HG03571 (cell line): ENCODE results near the gene RFX2.
A peak's percentile ranks its signal among the peaks of the same experiment; 100 is the strongest.
"Not testable (repeated sequence)": the region's sequence is repeated elsewhere in the genome, so short reads cannot be mapped to it uniquely, and the experiment has no call there.

Experiments used
- ATAC-seq: cut with Tn5 transposase; IDR thresholded peaks from one replicate; pipeline ENCODE4 v1.9.1; 2021; ENCODE audit not compliant: unreplicated experiment

Gene RFX2

DNA sequence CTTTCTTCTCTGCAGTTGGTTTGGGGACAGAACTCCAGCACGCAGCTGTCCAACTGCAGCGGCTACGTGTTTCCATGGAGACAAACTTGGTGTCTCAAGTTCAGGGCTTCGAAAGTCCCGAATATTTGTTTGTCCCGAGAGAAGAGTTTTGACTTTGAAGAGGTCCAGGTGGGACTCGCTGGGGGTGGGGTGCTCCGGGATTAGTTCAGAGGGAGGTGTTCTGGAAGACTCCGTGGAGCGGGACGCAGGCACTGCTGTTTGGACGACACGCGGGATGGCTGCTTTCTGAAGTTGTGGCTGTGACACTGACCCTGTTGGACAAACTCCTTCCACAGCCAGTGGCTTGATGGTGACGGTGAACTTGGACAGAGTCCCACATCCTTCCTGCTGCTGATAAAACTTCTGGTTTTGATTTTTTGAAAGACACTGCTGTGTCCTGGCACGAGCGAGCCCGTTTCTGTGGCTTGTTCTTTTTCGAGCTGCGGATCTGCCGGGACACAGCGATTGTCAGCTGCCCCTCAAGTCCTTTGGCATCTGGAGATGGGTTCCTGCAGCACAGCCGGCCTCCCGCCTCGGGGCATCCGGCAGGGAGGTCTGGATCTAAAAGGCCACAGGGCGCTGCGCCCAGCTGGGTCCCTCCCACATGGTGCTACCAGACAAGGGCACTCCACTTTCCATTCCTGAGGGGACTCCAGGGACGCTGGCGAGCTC, 116.5 kb downstream of the RFX2 start:
- ATAC-seq, result no peak

DNA sequence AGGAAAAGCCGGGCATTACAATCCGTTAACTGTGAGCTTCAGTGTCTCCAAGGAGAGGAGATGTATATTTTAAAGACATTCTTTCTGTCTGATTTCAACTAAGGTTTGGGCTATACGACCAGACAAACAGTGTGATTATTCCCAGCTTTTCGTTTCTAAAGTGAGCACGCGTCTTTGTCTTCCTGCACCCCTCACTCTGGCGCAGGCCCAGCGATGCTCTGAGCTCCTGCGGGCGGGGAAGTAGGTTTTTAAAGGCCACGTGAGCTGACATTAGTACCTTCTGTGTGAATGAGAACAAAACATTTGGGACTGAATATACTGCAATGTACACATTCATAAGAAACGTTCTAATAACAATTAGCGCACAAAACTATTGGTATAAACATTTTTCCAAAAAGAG, 117.1 kb downstream of the RFX2 start:
- ATAC-seq, result no peak

GRCh38 chr19:5992756-5993155, 117.5 kb downstream of the RFX2 start:
- ATAC-seq, result no peak

DNA sequence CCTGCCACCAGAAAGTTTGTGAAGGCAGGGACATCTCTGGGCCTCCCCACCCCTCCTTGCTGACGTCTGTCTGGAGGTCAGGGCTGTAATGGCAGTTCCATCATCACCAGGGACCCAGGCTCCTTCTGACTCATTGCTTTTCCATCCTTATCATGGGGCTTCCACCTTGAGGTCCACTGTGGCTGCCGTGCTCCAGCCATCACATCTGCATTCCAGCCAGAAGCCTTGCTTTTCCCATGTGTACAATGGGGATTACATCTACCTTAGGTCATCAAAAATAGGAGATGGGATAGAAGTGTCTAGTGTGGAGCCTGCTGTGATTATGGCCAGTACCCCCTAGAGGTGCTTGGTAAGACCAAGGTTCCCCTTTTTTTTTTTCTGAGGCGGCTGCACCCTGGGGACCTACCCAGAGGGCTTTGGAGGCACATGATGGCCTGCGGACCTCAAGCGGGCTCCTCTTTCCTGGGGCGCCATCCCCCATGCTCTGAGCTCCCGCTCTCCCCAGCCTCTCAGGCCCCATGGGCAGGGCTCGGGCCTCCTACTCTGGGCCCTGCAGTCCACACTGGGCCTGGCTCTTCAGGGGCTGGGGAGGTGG, 119.0 kb downstream of the RFX2 start:
- ATAC-seq, result no peak

DNA sequence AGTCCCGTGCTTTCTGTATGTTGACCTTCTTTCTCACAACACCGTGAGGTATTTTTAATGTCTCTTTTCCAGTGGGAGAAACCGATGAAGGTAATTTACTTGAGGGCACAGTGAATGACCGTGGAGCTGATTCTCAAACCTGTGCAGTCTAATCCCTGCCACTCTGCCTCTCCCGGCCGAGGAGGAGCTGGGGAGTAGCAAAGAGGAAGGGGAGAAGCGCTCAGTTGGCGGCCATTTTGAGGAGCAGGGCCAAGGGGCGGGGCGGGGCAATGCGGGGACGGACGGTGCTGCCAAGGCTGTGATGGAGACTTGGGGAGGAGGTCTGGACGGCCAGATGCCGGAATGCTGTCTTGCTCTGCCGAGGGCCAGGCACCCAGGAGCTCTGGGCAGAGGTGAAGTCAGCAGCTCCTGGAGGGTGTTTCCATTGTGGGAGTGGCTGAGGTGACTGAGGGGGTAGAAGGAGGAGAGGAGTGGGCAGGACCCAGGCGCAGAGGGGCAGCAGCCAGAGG, 120.0 kb downstream of the RFX2 start:
- no peak for ATAC-seq

GRCh38 chr19:5989388-5990074, 120.8 kb downstream of the RFX2 start:
- ATAC-seq, result no peak

GRCh38 chr19:5988517-5989387, 121.5 kb downstream of the RFX2 start:
- no peak for ATAC-seq

GRCh38 chr19:5987077-5987818, 123.1 kb downstream of the RFX2 start:
- ATAC-seq, result no peak

GRCh38 chr19:5985837-5986236, 124.5 kb downstream of the RFX2 start:
- ATAC-seq, result not testable (repeated sequence)

- ATAC-seq, result no peak
Measured at GRCh38 chr19:5985098-5985783, 125.1 kb downstream of the RFX2 start.

DNA sequence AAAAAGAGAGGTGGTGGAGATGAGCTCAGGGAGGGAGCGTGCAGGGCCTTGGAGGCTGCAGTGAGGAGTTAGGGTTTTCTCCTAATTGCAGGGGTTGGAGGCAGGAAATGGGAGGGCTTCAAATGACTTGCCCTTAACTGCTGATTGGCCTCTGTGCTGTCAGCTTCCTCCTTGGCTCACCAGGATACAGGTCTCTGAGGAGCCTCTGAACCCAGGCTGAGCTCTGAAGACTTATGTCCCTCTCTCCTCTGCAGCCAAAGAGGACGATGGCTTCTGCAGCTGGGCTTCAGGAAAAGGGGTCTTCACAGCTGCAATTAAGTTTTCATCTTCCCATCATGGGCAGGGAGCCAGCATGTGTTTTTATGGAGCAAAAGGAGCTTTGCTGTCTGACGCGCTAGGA, 125.7 kb downstream of the RFX2 start:
- no peak for ATAC-seq

DNA sequence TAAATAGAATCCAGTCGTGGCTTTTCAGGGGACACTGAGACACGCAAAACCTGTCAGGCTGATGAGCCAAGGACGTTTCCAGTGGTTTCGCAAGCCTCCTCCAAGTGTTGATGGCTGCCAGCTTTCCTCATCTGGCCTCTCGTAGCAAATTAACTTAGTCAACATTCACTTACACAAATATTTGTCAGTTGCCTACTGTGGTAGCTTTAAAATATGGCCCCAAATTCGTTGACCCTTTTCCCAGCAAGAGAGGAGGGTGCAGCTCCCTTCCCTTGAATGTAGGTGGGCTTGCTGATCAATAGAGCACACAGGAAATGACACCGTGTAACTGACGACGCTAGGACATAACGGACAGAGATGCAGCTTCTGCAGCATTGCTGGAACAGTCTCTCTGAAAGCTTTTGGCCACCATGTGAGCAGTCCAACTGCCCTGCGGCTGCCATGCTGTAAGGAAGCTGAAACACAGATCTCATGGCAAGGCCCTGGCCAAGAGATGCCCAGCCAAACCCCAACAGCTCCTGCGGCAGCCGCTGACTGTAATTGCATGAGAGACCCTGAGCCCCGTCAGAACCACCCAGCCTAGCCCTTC, 126.8 kb downstream of the RFX2 start:
- no peak for ATAC-seq

- no peak for ATAC-seq
Measured at GRCh38 chr19:5978606-5979552, 131.4 kb downstream of the RFX2 start.

GRCh38 chr19:5977785-5978605, 132.3 kb downstream of the RFX2 start, which contains the start of gene RANBP3:
Gene RANBP3, minus strand, starts transcription at chr19:5978140. Its CDS starts 58 bp downstream, at chr19:5978082.
- peak; percentile 77 for ATAC-seq

GRCh38 chr19:5977222-5977784, 133.0 kb downstream of the RFX2 start:
- ATAC-seq, result peak; percentile 24

GRCh38 chr19:5976768-5977167, 133.5 kb downstream of the RFX2 start:
- ATAC-seq, result no peak

DNA sequence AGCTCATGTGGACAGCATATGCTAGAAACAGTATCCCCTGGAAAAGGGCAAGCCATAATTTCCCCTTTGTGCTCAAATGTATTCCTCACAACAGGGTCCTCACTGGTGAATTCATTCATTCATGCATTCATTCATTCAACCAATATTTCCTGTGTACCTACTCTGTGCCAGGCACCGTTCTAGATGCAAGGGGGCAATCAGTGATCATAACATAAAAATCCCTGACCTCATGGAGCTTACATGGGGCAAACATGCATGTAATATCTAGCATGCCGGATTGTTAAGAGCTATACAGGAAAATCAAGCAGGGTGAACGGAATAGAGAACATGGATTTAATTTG, 134.9 kb downstream of the RFX2 start:
- ATAC-seq, result no peak
